AML-193 (cell line): Measurements from ENCODE around the gene TVP23A.
A peak's percentile ranks its signal among the peaks of the same experiment; 100 is the strongest.
"Not testable (repeated sequence)": the region's sequence is repeated elsewhere in the genome, so short reads cannot be mapped to it uniquely, and the experiment has no call there.

ENCODE experiments used
- DNase-seq, 2 experiments: peaks; one replicate each; lab custom pipeline; 2025; lab: John Stamatoyannopoulos, UW

The TVP23A gene

GRCh38 chr16:10745841-10746240 is 72.8 kb downstream of the TVP23A start:
- no peak for DNase-seq

- DNase-seq, result no peak
These were observed 74.1 kb downstream of the TVP23A start for GRCh38 chr16:10744370-10745030.

GRCh38 chr16:10743610-10744369 is 74.8 kb downstream of the TVP23A start, which contains the start of gene NUBP1:
Gene NUBP1 (plus strand): TSS chr16:10743842. CDS start chr16:10743864, 22 bp downstream.
- peak; percentile 90 to 91 for DNase-seq

GRCh38 chr16:10743227-10743609 is 75.4 kb downstream of the TVP23A start:
- DNase-seq, result no peak

GRCh38 chr16:10741844-10742243 is 76.8 kb downstream of the TVP23A start:
- DNase-seq, result no peak

- not testable (repeated sequence) for DNase-seq
These were observed 77.3 kb downstream of the TVP23A start for GRCh38 chr16:10741249-10741648.

- no peak for DNase-seq
These were observed 77.8 kb downstream of the TVP23A start for GRCh38 chr16:10740845-10741208.

- DNase-seq, result no peak
These were observed 78.4 kb downstream of the TVP23A start for GRCh38 chr16:10740000-10740844.

GRCh38 chr16:10738231-10739077 is 80.1 kb downstream of the TVP23A start:
- DNase-seq, result peak; percentile 18 to 38

GRCh38 chr16:10737068-10737625 is 81.4 kb downstream of the TVP23A start:
- DNase-seq, result peak; percentile 53 to 72

GRCh38 chr16:10731790-10732189 is 86.8 kb downstream of the TVP23A start:
- no peak for DNase-seq

GRCh38 chr16:10729104-10730048 is 89.2 kb downstream of the TVP23A start:
- no peak for DNase-seq

- DNase-seq, result no peak
These were observed 90.3 kb downstream of the TVP23A start for GRCh38 chr16:10728003-10728887.
